ENCODE data around the gene KRTAP4-4. TPM values are rescaled to one million over a fixed set of nuclear protein-coding genes. Genes with fewer than 3 reads are reported as not detected.

The KRTAP4-4 gene
- total RNA-seq (2021) (not detected in 3 replicates), Bru-seq, nascent RNA (not detected)
- long read RNA-seq, experiment 1 = 0 reads
- long read RNA-seq, experiment 2 = 0 reads
- long read RNA-seq, experiment 3 = 0 reads

GRCh38 chr17:41160648-41161047 lies at the start of gene KRTAP4-4:
KRTAP4-4 (minus strand) TSS chr17:41160748; CDS start chr17:41160691, 57 bp downstream.
- ATAC-seq (no peak), DNase-seq (ENCODE audit: low spot score) (no peak)
- CTCF ChIA-PET = no interaction called here
- no peaks in the 10 kb centered on the region for H3K36me3 Mint-ChIP-seq
- H3K27ac Mint-ChIP-seq = no peak within 1 kb of the TSS
- POLR2A ChIA-PET = no interaction called here
- no peak for TF ChIP-seq NFYB (CRISPR knock-in tag; conservative IDR thresholded peaks at IDR 0.05; ENCODE audit: low read depth)
- TF ChIP-seq TEAD4 (CRISPR knock-in tag; IDR thresholded peaks at IDR 0.05) = no peak
- TF ChIP-seq, protein P1, sequence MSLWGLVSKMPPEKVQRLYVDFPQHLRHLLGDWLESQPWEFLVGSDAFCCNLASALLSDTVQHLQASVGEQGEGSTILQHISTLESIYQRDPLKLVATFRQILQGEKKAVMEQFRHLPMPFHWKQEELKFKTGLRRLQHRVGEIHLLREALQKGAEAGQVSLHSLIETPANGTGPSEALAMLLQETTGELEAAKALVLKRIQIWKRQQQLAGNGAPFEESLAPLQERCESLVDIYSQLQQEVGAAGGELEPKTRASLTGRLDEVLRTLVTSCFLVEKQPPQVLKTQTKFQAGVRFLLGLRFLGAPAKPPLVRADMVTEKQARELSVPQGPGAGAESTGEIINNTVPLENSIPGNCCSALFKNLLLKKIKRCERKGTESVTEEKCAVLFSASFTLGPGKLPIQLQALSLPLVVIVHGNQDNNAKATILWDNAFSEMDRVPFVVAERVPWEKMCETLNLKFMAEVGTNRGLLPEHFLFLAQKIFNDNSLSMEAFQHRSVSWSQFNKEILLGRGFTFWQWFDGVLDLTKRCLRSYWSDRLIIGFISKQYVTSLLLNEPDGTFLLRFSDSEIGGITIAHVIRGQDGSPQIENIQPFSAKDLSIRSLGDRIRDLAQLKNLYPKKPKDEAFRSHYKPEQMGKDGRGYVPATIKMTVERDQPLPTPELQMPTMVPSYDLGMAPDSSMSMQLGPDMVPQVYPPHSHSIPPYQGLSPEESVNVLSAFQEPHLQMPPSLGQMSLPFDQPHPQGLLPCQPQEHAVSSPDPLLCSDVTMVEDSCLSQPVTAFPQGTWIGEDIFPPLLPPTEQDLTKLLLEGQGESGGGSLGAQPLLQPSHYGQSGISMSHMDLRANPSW (CRISPR knock-in tag; conservative IDR thresholded peaks at IDR 0.05; ENCODE audit: low read depth) = no peak
- no peak for TF ChIP-seq NR2C2 (CRISPR knock-in tag; IDR thresholded peaks at IDR 0.05)
- TF ChIP-seq GABPB1 (CRISPR knock-in tag; IDR thresholded peaks at IDR 0.05) = no peak
- TF ChIP-seq, protein P2, sequence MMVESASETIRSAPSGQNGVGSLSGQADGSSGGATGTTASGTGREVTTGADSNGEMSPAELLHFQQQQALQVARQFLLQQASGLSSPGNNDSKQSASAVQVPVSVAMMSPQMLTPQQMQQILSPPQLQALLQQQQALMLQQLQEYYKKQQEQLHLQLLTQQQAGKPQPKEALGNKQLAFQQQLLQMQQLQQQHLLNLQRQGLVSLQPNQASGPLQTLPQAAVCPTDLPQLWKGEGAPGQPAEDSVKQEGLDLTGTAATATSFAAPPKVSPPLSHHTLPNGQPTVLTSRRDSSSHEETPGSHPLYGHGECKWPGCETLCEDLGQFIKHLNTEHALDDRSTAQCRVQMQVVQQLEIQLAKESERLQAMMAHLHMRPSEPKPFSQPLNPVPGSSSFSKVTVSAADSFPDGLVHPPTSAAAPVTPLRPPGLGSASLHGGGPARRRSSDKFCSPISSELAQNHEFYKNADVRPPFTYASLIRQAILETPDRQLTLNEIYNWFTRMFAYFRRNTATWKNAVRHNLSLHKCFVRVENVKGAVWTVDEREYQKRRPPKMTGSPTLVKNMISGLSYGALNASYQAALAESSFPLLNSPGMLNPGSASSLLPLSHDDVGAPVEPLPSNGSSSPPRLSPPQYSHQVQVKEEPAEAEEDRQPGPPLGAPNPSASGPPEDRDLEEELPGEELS (CRISPR knock-in tag; IDR thresholded peaks at IDR 0.05) = no peak
- no peak for TF ChIP-seq CREB1 (CRISPR knock-in tag; IDR thresholded peaks at IDR 0.05)
- TF ChIP-seq FOXP1 (CRISPR knock-in tag; IDR thresholded peaks at IDR 0.05; ENCODE audit: borderline replicate concordance) = no peak
- TF ChIP-seq RORB (CRISPR knock-in tag; IDR thresholded peaks at IDR 0.05) = no peak
- TF ChIP-seq, protein P3, sequence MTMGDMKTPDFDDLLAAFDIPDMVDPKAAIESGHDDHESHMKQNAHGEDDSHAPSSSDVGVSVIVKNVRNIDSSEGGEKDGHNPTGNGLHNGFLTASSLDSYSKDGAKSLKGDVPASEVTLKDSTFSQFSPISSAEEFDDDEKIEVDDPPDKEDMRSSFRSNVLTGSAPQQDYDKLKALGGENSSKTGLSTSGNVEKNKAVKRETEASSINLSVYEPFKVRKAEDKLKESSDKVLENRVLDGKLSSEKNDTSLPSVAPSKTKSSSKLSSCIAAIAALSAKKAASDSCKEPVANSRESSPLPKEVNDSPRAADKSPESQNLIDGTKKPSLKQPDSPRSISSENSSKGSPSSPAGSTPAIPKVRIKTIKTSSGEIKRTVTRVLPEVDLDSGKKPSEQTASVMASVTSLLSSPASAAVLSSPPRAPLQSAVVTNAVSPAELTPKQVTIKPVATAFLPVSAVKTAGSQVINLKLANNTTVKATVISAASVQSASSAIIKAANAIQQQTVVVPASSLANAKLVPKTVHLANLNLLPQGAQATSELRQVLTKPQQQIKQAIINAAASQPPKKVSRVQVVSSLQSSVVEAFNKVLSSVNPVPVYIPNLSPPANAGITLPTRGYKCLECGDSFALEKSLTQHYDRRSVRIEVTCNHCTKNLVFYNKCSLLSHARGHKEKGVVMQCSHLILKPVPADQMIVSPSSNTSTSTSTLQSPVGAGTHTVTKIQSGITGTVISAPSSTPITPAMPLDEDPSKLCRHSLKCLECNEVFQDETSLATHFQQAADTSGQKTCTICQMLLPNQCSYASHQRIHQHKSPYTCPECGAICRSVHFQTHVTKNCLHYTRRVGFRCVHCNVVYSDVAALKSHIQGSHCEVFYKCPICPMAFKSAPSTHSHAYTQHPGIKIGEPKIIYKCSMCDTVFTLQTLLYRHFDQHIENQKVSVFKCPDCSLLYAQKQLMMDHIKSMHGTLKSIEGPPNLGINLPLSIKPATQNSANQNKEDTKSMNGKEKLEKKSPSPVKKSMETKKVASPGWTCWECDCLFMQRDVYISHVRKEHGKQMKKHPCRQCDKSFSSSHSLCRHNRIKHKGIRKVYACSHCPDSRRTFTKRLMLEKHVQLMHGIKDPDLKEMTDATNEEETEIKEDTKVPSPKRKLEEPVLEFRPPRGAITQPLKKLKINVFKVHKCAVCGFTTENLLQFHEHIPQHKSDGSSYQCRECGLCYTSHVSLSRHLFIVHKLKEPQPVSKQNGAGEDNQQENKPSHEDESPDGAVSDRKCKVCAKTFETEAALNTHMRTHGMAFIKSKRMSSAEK (CRISPR knock-in tag; IDR thresholded peaks at IDR 0.05; ENCODE audit: borderline replicate concordance) = no peak
- no peak for TF ChIP-seq JUN (CRISPR knock-in tag; IDR thresholded peaks at IDR 0.05)
- no peak for TF ChIP-seq CREM (CRISPR knock-in tag; IDR thresholded peaks at IDR 0.05)
- no peak for TF ChIP-seq ZNF232 (CRISPR knock-in tag; IDR thresholded peaks at IDR 0.05)
- no peak for TF ChIP-seq PRRX2 (CRISPR knock-in tag; IDR thresholded peaks at IDR 0.05)
- no peaks in the 10 kb centered on the region; the same call in 1 of the 2 replicates for H3K27me3 Mint-ChIP-seq (ENCODE audit: low read depth)
- no peak within 1 kb of the TSS for H3K4me3 Mint-ChIP-seq
- H3K4me1 Mint-ChIP-seq = no peaks in the 10 kb centered on the region
- H3K9me3 Mint-ChIP-seq = no peaks in the 10 kb centered on the region

DNA sequence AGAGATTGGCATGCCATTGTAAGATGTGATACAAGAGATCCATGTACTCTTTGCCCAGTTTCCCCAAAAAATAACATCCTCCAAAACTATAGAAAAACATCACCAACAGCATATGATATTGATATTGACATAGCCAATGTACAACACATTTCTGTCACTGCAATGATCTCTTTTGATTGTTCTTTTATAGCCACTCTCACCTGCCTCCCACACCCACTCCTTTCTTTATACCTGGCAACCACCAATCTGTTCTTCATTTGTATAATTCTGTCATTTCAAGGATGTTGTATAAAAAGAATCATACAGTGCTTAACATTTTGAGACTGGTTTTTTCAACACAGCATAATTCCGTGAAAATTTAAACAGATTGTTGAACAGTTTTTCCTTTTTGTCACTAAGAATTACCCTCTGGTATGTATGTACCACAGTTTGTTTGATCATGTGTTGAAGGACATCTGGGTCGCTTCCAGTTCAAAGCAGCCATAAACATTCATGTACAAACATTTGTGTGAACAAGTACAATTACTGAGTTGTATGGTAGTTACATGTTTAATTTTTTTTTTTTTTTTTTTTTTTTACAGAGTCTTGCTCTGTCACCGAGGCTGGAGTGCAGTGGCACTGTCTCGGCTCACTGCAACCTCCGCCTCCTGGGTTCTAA lies 39.0 kb upstream of the KRTAP4-4 start:
- Mint-ChIP-seq H3K4me3 (no peak overlapping the region), H3K27ac (no peak overlapping the region)
- POLR2A ChIA-PET = no interaction called here
- TF ChIP-seq RELA (CRISPR knock-in tag; IDR thresholded peaks at IDR 0.05; ENCODE audit: borderline replicate concordance) = no peak
- TF ChIP-seq FOXJ3 (CRISPR knock-in tag; IDR thresholded peaks at IDR 0.05; ENCODE audit: borderline replicate concordance) = no peak
- TF ChIP-seq IRF2 (CRISPR knock-in tag; IDR thresholded peaks at IDR 0.05; ENCODE audit: borderline replicate concordance, low read depth) = no peak
- TF ChIP-seq TCF7 (CRISPR knock-in tag; IDR thresholded peaks at IDR 0.05; ENCODE audit: low read depth) = no peak
- TF ChIP-seq ZNF317 (CRISPR knock-in tag; IDR thresholded peaks at IDR 0.05; ENCODE audit: borderline replicate concordance, low read depth) = no peak
- TF ChIP-seq RORB (CRISPR knock-in tag; IDR thresholded peaks at IDR 0.05) = no peak
- TF ChIP-seq, protein P4, sequence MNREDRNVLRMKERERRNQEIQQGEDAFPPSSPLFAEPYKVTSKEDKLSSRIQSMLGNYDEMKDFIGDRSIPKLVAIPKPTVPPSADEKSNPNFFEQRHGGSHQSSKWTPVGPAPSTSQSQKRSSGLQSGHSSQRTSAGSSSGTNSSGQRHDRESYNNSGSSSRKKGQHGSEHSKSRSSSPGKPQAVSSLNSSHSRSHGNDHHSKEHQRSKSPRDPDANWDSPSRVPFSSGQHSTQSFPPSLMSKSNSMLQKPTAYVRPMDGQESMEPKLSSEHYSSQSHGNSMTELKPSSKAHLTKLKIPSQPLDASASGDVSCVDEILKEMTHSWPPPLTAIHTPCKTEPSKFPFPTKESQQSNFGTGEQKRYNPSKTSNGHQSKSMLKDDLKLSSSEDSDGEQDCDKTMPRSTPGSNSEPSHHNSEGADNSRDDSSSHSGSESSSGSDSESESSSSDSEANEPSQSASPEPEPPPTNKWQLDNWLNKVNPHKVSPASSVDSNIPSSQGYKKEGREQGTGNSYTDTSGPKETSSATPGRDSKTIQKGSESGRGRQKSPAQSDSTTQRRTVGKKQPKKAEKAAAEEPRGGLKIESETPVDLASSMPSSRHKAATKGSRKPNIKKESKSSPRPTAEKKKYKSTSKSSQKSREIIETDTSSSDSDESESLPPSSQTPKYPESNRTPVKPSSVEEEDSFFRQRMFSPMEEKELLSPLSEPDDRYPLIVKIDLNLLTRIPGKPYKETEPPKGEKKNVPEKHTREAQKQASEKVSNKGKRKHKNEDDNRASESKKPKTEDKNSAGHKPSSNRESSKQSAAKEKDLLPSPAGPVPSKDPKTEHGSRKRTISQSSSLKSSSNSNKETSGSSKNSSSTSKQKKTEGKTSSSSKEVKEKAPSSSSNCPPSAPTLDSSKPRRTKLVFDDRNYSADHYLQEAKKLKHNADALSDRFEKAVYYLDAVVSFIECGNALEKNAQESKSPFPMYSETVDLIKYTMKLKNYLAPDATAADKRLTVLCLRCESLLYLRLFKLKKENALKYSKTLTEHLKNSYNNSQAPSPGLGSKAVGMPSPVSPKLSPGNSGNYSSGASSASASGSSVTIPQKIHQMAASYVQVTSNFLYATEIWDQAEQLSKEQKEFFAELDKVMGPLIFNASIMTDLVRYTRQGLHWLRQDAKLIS (CRISPR knock-in tag; IDR thresholded peaks at IDR 0.05; ENCODE audit: borderline replicate concordance) = no peak
- no peak for TF ChIP-seq TEAD4 (CRISPR knock-in tag; IDR thresholded peaks at IDR 0.05)
- no peak for TF ChIP-seq KAT7 (CRISPR knock-in tag; IDR thresholded peaks at IDR 0.05; ENCODE audit: borderline replicate concordance)

More for the DNA sequence above, 39.0 kb upstream of the KRTAP4-4 start:
- ATAC-seq (no peak), DNase-seq (ENCODE audit: low spot score) (no peak)
- H3K9me3 Mint-ChIP-seq = peaks cover 18% of the 10 kb centered on the region
- peaks cover 4% of the 10 kb centered on the region for H3K36me3 Mint-ChIP-seq
- CTCF ChIA-PET = no interaction called here
- H3K27me3 Mint-ChIP-seq (ENCODE audit: low read depth) = no peaks in the 10 kb centered on the region; the same call in 1 of the 2 replicates
- H3K4me1 Mint-ChIP-seq = no peaks in the 10 kb centered on the region
